HG02763 (cell line): ENCODE data around the gene UBR3.
"Not testable (repeated sequence)": the region's sequence is repeated elsewhere in the genome, so short reads cannot be mapped to it uniquely, and the experiment has no call there.

Experiments used
- ATAC-seq: cut with Tn5 transposase; IDR thresholded peaks from one replicate; pipeline ENCODE4 v1.9.1; 2021; ENCODE audit warnings: mild to moderate bottlenecking, moderate library complexity; ENCODE audit not compliant: unreplicated experiment

The UBR3 gene

GRCh38 chr2:169865492-169865891 is 38.2 kb downstream of the UBR3 start:
- no peak for ATAC-seq

DNA sequence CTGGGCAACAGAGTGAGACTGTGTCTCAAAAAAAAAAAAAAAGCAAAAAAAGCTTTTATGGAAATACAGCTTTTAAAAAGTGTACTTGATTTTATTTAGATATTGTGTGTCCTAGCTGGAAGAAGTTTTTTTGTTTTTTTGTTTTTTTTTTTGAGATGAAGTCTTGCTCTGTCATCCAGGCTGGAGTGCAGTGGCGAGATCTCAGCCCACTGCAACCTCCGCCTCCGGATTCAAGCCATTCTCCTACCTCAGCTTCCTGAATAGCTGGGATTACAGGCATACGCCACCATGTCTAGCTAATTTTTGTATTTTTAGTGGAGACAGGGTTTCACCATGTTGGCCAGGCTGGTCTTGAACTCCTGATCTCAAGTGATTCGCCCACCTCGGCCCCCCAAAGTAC is 39.0 kb downstream of the UBR3 start:
- ATAC-seq, result not testable (repeated sequence)

DNA sequence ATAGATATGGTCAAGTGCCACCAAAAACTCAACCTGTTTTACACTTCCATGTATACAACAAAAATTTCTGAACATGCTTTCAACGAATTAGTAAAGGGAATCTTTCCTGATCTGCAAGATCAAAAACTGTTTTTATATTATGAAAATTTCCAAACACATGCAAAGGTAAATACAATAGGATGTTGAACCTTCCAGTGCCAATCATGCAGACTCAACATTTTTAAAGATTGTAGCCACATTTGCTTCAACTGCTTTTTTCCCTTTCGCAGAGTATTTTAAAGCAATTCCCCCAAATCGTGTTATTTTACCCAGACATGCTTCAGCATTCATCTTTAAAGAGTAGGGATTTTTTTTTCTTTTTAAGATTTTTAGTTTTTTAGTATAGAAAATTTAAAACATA is 40.3 kb downstream of the UBR3 start:
- ATAC-seq, result no peak

GRCh38 chr2:169868951-169869350 is 41.7 kb downstream of the UBR3 start:
- ATAC-seq, result no peak

DNA sequence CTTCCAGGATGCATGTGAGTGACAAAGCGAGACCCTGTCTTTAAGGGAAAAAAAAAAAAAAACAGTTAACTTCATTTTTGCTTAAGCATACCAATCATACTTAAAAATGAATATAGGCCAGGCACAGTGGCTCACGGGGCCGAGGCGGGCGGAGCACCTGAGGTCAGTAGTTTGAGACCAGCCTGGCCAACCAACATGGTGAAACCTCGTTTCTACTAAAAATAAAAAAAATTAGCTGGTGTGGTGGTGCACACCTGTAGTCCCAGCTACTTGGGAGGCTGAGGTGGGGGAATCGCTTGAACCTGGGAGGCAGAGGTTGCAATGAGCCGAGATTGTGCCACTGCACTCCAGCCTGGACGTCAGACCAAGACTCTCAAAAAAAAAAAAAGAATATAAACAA is 44.1 kb downstream of the UBR3 start:
- ATAC-seq, result not testable (repeated sequence)

DNA sequence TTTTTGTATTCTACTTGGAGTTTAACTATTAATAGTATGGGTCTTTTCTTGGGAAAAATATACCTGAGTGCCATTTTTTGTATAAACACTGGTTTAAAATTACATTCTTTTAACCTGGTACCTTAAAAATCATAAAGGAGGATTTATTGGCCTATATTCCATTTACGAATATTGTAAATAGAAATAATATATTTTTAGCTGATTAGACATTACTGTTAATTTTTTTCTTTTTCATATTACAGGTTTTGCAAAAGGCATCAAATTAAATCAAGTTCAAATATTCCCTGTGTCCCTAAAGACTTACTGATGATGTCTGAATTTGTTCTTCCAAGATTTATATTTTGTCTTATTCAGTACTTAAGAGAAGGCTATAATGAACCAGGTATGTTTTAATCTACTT is 44.7 kb downstream of the UBR3 start:
- no peak for ATAC-seq

GRCh38 chr2:169877398-169877797 is 50.1 kb downstream of the UBR3 start:
- ATAC-seq, result no peak

GRCh38 chr2:169887120-169887519 is 59.9 kb downstream of the UBR3 start:
- ATAC-seq, result no peak

DNA sequence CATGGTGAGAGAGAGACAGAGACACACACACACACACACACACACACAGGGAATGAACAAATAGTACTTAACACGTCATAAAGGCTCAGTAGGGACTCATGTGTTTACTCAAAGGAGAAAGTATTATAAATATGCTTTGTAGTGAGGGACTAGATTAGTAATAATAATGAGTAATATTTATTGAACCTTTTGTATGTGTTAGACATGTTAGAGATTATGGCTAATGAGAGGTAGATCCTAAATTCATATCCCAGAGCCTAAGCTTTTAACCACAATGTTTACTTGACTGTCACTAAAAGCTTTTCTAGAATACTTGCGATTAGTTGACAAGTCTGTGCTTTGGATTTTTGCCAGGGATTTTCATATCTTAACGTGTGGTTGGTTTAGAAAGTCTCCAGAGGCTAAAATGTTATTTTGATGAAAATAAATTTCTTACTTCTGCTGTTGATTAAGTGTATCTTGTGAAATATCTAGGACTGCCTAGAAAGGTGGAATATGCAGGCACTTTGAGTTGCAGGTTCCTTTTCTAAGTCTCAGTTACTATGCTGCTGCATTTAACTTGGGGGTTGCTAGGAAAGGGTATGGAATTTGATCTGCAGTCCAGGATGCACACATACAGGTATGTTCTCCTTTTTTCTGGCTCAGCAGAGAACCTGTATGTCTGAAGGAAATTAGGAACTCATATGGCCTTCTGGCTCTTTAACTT is 64.5 kb downstream of the UBR3 start:
- no peak for ATAC-seq

GRCh38 chr2:169892951-169893350 is 65.7 kb downstream of the UBR3 start:
- no peak for ATAC-seq

DNA sequence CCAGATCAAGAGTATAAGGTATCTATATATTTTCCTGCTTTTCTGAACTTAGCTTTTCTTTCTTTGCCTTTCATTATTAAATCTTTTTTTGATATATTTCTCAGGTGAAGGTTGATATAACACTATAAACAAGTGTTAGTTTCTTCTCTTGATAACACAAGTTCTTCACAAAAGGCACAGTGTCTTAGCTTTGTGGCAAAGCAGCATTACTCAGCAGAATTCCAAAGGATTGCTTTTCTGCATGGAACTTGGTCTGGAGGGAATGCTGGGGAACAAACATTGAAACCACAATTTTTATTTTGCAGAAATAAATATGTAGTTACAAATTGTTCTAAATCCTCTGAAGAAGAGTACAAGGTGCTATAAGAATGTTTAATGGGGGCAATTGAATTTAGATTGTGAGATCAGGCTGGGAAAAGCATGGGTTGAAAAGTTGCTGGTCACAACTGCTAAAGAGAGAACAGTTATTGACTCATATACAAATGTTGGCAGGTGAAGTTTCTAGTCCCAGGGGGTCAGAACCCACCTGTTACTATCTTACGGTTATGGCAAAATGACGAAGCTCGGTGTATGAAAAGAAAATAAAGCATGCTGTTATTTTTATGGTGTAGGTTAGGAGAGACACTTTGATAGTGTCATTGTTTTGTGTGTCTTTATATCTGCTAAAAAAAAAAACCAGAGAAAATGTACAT is 68.2 kb downstream of the UBR3 start:
- ATAC-seq, result no peak

DNA sequence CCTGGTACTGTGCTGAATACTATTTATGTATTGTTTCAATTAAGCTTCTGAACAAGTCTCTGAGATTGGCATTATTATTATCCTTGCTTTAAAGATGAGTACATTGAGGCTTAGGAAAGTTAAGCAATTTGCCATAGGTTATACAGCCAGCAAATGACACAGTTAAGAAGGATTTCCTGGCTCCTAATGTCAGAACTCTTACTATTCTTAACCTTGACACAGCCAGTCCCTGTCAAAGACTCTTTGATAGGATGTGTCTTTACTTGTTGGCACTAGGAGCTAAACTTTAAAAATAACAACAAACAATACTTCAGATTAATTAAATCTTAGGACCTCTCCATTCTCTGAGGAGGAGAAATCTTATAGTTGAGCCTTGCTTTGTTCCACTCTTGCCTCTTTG is 70.6 kb downstream of the UBR3 start:
- ATAC-seq, result no peak

DNA sequence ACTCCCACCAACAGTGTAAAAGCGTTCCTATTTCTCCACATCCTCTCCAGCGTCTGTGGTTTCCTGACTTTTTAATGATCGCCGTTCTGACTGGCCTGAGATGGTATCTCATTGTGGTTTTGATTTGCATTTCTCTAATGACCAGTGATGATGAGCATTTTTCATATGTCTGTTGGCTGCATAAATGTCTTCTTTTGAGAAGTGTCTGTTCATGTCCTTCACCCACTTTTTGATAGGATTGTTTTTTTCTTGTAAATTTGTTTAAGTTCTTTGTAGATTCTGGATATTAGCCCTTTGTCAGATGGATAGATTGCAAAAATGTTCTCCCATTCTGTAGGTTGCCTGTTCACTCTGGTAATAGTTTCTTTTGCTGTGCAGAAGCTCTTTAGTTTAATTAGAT is 72.8 kb downstream of the UBR3 start:
- not testable (repeated sequence) for ATAC-seq

- no peak for ATAC-seq
Measured at GRCh38 chr2:169900686-169901085, 73.4 kb downstream of the UBR3 start.

GRCh38 chr2:169906731-169907130 is 79.5 kb downstream of the UBR3 start:
- no peak for ATAC-seq

DNA sequence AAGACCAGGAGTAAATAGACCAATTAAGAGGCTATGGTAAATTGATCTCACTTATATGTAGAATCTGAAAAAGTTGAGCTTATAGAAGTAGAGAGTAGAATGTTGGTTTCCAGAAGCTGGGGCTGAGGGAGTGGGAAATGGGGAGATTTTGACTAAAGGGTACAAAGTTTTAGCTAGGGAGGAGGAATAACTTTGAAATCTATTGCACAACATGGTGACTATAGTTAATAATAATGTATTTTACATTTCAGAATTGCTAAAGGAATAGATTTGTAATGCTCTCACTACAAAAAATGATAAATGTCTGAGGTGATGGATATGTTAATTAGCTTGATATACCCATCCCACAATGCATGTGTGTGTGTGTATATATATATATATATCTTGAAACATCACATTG is 82.1 kb downstream of the UBR3 start:
- ATAC-seq, result no peak

GRCh38 chr2:169910109-169910799 is 83.0 kb downstream of the UBR3 start:
- no peak for ATAC-seq

DNA sequence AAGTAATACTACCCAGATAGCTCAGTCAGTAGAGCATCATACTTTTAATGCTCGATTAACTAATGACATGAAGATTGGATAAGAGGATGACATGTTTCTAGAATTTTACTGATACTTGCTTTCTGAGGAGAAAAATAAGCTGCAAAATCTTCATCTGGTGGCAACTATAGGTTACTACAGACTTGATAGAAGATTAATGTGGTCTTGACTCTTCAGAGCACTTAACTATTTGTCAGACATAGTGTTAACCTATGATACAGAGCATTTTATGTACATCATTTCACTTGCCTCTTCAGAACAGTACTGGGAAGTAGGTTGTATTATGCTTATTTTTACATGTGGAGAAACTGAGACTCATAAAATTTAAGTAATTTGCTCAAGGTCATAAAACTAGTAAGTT is 83.9 kb downstream of the UBR3 start:
- no peak for ATAC-seq

DNA sequence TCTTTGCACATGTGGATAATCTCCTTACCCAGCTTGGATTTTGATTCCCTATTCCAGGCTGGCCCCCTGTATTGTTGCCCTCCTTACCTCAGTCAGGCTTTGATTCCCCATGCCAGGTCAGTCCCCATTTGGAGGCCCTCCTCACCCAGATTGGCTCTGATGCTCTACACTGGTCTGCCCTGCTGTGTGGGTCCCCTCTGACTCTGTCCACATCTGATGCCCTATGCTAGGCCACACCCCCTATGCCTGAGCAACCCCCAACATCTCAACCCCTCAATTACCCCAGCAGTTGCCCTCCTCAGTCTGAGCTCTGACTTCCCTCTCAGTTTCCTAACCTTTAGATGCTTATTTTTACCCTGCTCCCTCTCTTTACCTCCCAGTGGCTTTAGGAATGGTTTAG is 89.4 kb downstream of the UBR3 start:
- ATAC-seq, result no peak

GRCh38 chr2:169923977-169924376 is 96.7 kb downstream of the UBR3 start:
- ATAC-seq, result no peak

DNA sequence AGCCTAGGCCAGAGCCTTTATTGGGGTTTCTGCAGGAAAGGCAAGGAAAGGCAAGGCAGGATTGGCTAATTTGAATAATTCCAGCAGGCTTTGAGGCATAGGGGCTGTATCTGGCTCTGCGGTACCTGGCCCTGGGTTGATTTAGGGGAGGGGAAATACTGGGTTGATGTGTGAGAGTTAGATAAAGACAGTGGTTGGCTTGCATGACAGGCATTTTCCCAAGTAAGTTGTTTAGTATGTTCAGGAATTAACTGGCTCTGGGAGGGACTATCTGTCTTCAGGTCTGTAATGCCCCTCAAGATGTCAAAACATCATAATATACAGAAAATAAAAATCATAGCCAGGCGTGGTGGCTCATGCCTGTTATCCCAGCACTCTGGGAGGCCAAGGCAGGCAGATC is 98.7 kb downstream of the UBR3 start:
- no peak for ATAC-seq

- ATAC-seq, result no peak
Measured at GRCh38 chr2:169928463-169928864, 101.2 kb downstream of the UBR3 start.
